GM19035 (cell line): ENCODE results near the gene AFAP1.

Source experiments
- ATAC-seq: cut with Tn5 transposase; IDR thresholded peaks from one replicate; pipeline ENCODE4 v1.9.1; 2021; ENCODE audit not compliant: unreplicated experiment

AFAP1 gene

DNA sequence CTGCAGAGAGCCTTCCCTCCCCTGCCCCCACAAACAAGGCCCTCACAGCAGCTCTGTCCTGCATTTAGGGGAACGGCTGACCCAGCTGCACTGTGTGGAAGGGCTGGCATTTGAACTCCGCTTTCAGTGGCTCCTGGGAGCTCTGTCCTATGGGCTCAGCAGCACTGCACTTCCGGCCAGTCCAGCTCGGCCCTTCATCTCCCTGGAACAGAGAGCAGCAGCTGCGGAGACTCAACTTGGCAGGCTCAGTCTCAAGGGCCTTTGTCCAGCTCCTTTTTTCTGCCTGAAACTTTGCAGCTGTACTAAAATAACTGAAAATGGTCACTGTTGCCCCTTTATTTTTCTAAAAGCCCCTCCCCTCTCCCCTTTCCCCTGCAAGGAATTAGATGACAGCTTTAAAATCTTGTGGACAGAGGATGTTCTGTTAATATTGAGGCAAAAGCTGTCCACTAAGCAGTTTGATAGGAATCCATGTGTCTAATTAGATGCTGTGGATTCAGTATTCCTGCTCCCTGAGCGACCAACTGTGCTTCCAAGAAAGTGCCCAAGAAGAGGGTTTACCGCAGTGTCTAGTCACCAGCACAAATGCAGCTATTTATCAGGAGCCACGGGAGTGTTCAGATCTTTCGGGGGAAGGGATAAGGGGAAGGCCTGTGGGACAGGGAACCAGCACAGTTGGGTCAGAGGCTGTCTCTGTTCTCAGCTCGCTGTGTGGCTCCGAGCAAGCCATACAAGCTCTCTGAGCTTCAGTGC, 133.1 kb downstream of the AFAP1 start:
- ATAC-seq, result no peak

DNA sequence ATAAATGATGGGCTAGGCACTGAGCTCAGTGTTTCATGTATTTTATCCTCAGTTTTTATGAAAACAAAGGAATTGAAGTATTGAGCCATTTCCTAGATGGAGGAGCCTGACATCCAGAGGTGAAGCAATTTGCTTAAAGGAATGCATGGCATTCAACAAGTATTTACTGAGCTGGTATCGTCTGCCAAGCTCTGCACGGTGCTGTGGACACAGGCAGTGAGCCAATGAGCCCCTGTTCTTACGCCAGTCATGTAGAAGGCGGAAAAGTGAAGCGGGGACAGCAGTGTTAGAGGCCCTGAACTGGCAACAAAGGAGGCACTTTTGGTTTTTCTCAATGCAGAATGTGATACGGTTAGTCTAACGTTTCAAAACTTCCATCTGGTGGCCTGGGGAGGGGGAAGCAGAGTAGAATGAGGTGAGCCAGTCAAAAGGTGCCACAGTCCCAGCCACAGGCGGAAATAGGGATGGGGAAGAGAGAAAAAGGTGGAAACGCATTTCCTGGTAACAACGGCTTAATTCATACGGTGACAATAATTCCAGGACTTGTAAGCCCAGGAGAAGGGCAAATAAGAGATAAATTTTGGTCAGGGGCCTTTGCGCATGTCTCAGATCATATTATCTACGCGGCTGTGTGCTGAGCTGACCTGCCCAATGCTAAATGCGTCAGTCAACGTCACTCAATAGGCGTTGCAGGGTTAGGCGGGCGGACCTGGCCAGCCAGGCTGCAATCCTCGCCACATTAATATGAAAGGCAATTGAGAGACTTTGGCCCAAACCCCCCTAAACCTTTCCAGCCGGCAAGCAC, 133.9 kb downstream of the AFAP1 start:
- ATAC-seq, result no peak

DNA sequence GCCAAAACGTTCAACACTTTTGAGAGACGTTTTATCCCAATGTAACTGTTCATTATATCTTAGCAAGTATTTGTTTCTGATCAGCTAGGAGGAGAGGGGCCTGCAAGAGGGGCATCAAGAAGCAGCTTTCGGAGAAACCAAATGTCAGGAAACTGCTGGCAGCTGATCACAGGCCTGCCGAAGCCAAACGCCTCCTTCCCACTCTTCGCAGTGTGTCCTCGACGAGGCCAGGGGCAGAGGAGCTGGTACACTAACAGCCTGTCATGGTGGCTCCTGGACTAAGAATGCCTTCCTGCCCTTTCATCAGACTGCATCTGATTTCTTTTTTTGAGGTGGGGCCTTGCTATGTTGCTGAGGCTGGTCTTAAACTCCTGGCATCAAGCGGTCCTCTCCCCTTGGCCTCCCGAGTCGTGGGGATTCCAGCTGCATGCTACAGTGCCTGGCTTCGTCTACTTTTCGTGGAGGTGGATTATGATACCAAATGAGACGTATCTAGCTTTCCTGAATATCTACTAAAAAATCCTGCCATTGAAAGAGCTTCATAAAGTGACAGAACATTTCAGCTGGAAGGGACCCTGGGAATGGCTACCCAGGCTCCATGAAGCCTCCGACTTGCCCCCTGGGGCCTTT, 134.8 kb downstream of the AFAP1 start:
- ATAC-seq, result no peak

DNA sequence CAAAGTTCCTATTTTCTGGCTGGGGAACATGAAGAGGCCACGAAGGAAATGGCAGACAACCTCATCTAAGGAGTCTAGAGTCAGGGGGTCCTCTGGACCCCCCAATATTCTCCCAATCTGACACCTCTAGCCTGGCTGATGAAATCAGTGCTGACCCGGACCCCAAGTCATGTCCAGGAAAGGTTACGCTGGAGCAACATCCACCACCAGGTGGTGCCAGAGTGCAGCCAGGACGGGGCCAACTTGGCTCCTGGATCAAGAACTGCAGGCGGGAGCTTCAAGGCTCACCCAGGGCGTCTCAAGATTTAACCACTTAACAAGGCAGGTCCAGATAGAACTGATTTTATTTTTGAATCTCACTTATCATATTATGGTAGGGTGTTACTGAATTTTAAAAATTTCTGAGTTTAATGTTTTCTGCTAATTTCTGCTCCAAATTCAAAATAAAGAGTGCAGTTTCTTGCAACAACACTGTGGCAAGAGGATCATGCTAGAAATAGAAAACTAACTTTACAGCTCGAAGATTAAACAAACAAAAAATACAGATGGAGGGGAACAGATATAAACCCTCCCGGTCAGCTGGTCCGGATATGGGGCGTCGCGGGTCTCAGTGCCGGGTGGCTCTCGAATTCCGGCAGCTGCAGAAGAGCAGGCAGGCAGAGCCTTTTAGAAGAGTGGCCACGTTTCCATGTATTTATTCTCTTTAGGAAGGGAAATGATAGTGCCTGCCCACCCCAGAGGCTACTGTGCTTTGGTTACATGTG, 135.5 kb downstream of the AFAP1 start:
- ATAC-seq, result peak; percentile 52

DNA sequence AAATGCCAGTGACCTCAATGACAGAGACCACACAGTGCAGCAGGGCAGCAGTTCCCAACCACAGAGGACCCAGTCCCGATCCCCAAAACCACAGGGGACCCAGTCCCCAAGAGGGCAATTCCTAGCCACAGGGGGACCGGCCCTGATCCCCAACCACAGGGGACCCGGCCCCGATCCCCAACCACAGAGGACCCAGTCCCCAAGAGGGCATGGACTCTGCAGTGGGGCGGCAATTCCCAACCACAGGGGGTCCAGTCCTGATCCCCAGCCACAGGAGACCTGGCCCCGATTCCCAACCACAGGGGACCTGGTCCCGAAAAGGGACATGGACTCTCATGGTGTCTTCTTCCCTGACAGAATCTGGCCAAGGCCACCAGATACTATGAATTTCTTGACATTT, 136.3 kb downstream of the AFAP1 start:
- ATAC-seq, result no peak

DNA sequence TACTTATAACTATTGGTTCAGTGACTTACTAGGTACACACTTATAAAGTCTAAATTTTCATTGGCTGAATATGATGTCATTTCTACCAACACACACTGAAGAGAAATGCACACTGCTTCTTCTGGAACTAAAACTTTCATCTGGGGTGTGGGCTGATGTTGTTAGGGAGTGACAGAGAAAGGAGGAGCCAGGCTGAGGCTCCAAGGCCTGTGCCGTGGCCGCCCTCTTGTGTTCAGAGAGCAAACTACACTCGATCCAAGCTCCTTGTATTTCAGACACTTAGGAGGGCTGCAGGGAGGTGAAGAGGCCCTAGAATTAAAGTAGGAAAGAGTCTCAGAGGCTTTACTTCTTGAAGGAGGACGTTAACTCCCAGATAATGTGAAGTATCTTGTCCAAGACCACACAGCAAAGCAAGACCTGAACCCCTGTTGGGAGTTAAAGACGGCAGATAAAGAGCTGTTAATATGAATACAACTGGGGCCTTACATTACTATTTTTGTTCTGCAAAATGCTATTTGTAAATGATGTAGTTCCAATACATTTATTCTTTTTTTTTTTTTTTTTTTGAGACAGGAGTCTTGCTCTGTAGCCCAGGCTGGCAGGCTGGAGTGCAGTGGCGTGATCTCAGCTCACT, 137.5 kb downstream of the AFAP1 start:
- ATAC-seq, result peak; percentile 92

DNA sequence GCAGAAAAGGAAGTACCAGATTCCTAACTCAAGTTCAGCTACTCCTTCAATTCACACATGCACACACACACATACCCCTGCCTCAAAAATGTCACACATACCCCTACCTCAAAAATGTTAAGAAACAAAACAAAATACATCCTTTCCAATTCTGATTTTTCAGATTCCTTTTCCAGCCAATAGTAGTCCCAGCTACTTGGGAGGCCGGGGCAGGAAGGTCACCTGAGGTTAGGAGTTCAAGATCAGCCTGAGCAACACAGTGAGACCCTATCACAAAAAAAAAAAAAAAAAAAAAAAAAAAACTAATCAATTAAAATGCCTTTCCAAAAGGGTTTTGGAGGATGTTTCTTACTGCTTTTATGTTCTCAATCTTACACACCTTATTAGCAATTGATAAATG, 138.0 kb downstream of the AFAP1 start:
- no peak for ATAC-seq

DNA sequence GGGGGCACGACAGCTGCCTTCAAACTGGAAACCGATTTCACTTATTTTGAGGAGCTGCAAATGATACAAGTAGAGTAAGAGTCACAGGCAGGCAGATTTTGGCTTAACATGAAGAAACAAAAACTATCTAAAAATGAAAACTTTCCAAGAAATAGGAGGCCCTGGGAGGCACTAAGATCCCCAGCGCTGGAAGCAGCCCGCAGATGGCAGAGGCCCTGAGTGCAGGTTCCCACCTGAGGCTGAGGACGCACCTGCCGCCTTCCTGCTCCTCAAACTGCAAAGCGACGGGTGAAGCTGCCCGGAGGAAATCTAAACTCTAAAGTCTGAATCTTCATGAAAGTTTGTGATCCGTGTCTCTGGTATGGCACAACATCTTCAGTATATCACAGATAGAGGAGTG, 138.7 kb downstream of the AFAP1 start:
- no peak for ATAC-seq

DNA sequence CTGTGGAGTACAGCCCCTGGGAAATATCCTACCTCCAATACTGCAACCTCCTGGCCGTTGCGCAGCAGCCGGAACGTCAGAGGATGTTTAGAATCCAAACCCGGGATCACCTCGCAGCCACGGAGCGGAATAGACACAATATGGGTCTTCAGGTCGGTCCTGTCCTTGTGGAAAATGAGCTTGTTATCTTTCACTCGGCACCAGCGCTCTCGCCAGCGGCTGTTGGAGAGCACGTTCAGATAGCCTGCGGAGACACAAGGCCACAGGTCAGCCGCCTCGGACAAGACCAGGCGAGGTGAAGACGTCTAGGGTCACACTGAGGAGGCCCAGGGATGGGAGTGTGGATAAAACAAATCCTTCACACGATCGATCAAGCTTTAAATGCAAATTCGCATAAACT, 139.3 kb downstream of the AFAP1 start:
- no peak for ATAC-seq

DNA sequence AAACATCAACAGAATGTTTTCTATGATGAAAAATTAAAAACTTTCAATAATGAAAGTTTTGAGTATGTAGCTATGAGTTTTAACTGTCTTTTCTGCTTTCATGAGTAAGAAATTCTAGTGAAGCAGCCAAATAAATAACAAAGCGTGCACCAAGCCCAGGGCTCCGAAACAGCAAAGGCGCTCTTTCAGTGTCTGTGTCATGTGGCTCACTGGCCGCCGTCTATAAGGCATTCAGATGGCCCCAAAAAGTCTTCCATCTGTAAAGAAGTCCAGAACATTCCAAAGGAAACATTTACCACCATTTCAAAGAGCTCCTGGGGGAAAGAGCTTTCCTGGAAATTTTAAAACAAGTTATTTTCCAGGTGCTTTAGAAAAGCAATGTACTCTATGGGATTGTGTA, 139.9 kb downstream of the AFAP1 start:
- ATAC-seq, result no peak

DNA sequence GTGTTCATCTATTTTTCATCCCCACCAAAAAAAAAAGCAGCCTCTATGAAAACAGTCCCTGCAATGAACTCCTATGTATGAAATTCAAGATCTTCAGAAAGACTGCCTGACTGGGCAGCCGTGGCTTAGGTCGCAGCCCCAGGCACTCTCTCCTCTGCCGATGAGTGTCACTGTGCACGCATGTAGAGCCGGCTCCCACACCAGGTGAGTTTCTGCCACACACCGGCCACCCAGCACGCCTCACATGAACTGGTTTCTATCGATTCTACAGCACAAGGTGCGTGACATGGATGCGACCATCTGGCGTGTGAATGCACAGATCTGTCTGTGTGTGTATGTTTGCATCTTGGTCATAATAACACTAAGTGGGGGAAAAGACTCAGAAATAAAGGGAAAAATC, 140.4 kb downstream of the AFAP1 start:
- ATAC-seq, result no peak

DNA sequence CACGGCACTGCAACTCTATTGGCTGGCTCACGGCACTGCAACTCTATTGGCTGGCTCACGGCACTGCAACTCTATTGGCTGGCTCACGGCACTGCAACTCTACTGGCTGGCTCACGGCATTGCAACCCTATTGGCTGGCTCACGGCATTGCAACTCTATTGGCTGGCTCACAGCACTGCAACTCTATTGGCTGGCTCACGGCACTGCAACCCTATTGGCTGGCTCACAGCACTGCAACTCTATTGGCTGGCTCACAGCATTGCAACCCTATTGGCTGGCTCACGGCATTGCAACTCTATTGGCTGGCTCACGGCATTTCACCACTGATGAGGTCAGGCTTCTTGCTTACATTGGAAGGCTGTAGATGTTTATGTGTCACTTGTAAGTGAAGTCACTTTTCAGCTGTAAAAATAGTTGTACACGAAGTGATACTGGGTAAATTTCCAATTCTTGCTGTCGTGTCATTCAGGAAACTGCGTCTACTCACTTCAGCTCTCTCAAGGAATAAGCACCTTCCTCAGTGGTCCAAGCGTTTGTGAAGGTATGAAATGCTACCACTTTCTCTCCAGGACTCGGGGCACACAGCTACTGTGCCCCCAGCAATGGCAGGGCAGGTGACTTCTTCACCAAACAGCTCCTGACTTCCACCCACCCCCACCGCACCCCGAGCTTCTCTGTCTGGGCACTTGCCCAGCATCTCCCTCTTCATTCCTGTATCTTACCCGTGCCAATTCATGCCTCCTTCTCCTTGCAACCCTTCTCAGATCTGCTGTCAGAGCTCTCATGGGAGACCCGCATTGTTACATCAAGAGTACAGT, 141.3 kb downstream of the AFAP1 start:
- no peak for ATAC-seq

DNA sequence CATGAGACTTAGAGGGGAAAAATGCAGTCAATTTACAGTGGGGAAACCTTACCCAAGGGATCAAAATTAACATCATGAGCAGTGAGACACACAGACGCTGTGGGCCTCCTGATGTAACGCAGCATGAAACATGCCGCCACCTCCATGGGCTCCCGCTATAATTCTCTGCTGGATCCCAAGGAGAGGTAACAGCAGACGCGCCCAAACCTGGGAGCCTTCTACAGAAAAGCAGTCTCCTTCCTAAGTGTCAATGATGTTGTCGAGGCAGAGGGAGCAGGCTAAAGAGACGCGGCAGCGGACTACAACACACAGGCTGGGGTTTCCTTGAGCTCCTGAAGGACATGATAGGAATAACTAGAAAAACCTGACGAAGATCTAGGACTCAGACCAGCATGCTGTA, 142.3 kb downstream of the AFAP1 start:
- no peak for ATAC-seq

DNA sequence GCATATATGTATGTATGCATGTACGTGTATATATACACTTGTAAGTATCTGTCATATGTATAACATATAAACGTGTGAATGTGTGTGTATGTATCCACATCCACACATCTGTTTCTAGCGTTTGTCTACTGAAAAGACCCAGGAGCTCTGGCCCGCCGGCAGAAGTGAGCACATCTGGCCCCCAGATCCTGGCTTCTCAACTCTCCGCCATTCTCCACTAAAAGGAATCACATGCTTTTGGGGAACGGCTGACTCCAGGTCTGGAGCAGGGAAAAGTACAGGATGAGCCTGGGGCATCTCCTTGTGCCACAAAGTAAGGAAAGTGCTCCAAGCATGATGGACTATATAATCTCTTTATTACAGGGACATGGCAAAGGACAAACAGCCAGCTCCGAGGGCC, 143.7 kb downstream of the AFAP1 start:
- ATAC-seq, result no peak

DNA sequence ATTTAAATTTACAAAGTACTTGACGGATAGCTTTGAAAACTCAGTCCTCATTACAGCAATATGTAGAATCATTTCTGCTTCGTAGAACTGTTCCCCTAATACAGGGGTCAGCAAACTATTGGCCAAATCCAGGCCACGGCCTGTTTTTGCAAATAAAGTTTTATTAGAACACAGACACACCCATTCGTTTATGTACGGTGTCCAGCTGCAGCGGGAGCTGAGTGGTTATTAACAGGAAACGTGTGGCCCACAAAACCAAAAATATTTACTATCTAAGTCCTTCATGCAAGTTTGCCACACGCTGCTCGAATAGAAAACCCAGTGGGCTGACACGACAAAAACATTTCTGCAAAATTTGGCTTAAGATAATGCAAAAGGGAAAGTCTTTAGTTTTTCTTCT, 146.5 kb downstream of the AFAP1 start:
- no peak for ATAC-seq

DNA sequence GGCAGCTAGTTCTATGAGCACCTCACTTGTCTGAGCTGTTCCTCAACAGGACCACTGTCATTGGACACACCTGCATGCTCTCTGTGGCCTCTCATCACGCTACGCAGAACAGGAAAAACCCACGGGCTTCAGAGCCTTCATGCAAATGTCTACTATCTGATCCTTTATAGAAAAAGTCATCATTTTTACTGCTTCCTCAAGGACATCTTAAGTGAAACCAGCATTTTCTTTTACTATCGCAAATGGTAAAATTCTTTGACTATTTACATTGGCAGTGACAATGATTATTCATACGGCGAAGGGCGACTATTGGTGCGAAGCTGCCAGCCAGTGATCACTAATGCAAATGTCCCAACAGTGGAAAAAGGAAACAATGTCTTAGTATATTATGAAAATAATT, 147.0 kb downstream of the AFAP1 start:
- ATAC-seq, result peak; percentile 85

DNA sequence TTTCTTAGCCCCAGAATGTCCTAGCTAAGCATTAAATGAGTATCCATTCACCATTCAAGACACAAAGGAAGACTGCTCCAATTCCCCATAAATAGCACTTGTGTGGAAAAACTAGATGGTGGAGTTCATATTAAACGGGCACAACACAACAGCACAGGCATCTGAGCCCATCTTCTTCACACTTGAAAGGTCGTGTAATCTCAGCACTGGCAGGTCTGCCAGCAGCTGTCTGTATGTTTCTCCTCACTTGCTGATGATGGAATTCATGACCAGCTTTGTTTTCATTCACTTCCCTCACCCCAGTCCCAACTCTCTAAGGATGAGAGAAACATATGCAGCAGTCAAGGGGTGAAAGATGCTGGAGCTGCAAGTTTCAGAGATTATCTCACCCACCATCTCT, 148.7 kb downstream of the AFAP1 start:
- no peak for ATAC-seq

DNA sequence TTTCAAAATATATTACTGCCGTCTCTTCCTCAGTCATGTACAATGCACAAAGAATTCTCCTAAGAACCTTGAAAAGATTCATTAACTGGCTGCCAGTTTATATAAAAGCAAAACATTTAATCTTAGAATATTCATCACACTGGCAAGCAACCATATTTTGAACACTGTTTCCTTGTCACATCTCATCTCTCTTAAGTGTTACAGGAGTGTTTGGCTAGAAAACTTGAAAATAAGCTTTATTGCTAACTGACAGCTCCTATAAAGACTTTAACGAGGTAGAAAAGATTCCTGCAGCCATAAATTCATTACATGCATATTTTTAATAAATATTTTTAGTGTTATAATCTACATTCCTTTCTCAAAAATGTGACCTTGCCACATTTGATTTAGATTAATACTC, 149.6 kb downstream of the AFAP1 start:
- no peak for ATAC-seq

DNA sequence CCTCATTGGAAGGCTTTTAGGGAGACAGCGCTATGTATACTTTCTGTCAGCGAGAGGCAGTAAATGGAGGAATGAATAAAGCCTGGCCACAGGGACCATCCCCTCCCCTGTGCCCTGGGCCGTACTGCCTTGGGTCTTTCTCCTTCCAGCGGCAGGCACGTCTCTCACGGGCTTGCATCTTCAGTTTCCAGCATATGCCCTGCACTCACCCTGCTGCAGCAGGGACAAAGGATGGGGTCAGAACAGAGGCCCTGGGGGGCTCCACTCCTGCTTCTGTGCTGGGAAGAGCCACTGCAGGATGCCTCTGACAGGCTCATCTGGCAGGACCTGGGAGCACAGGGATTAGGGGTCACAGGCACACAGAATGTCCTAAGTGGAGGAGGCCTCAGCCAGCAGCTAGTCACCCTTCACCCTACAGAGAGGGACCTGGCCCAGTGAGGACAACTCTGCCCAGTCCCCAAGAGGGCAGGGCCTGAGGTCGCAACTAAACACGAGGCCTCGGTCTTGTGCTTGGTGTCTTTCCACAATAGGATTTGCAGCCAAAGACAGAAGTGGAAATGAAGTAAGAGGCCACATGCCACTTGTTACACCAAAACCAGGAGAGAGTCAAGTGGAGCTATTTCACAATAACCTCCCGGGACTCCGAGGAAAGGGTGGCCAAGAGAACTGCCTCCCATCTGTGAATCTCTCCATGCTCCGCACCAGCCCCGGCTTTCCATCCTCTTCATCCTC, 150.8 kb downstream of the AFAP1 start:
- no peak for ATAC-seq
